H1 (cell line): ENCODE measurements around the gene BPIFB4. TPM values are rescaled to one million over a fixed set of nuclear protein-coding genes. Genes with fewer than 3 reads are reported as not detected.

ENCODE experiments used
- CBX5 ChIP-seq: fragments of 300-800, 300-1000 bp; sonication (generic); IDR thresholded peaks from 2 replicates; pipeline ENCODE4 v1.7.1; 2016; ENCODE audit warnings: antibody characterized with exemption, low read length, low read depth
- CHD2 ChIP-seq: IDR thresholded peaks from 2 replicates; pipeline ENCODE4 v1.6.1; 2012; ENCODE audit warnings: low read length, improper control_type of control experiment
- NRF1 ChIP-seq: IDR thresholded peaks from 2 replicates; pipeline ENCODE4 v1.6.1; 2011; ENCODE audit warnings: mild to moderate bottlenecking, low read depth, low read length, improper control_type of control experiment
- RBBP5 ChIP-seq: IDR thresholded peaks from 2 replicates; pipeline ENCODE4 v1.7.1; 2012; ENCODE audit warnings: low read depth, mild to moderate bottlenecking, inconsistent platforms, low read length, moderate library complexity, borderline replicate concordance
- RFX5 ChIP-seq: IDR thresholded peaks from 2 replicates; pipeline ENCODE4 v1.6.1; 2011; ENCODE audit warnings: low read depth, low read length, improper control_type of control experiment, borderline replicate concordance
- SIN3A ChIP-seq, 2 experiments: IDR thresholded peaks in 1 of 2; conservative IDR thresholded peaks in 1 of 2; 2 replicates each; pipeline ENCODE4 v1.6.1; 2011 to 2012; ENCODE audit warnings: low read length in 2 of 2, improper control_type of control experiment in 1 of 2, low read depth in 1 of 2, mild to moderate bottlenecking in 1 of 2
- polyA plus RNA-seq, 7 experiments: library from polyadenylated mRNA; depleted of rRNA in 3 of 7; stranded (reverse) in 5 of 7; unstranded in 2 of 7; fragments of >200 nt in 5 of 7; fragments of 200-250 nt in 2 of 7; gene quantifications; 1 replicate in 5 of 7; 2 replicates in 1 of 7; 4 replicates in 1 of 7; pipeline versions ENCODE4 v1.2.1 to v1.2.3, GENCODE V29; 2011 to 2013; ENCODE audit warnings: missing spikeins in 2 of 7, mixed read lengths in 2 of 7
- total RNA-seq: library from RNA; stranded (reverse); fragmentation: NEBNext Ultra II Directional; extraction: Animal tissue kit (Norgen Biotek cat#: 25700); gene quantifications from 2 replicates; pipeline ENCODE4 v1.2.1, GENCODE V29; 2021
- TF ChIP-seq, protein P1 (sequence below): IDR thresholded peaks from 2 replicates; pipeline ENCODE4 v1.6.1; 2012; ENCODE audit warnings: inconsistent platforms

BPIFB4 gene
- total and polyA plus RNA-seq, 2 of the 8 experiments (the other 6 are each of a cell fraction or from before 2014, with no cell fraction given) = not detected

DNA sequence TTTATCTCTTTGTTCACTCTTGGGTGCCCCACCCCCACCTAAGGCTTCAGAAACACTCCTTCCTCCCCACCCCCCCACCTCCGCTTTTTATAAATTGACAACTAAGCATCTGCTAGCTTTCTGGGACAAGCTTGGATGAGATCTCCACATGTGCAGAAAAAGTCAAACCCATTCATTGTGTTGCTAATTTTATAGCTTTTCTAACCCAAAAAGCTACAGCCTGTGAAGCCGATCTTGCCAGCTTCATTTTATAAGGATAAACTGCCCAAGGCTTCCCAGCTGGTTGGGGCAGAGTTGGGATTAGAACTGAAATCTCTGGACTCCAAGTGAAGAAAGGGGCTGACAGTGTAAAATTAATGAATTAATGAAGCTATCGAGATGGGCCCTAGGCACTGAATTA is 24.1 kb downstream of the BPIFB4 start (continued):
- TF ChIP-seq CHD2 (no peak), RBBP5 (no peak), NRF1 (no peak), SIN3A (conservative IDR thresholded peaks at IDR 0.05 in 1 of 2, IDR thresholded peaks at IDR 0.05 in 1 of 2; ENCODE audit: low read depth in 1 of 2, low read length in 2 of 2) (no peak), RFX5 (no peak), CBX5 (no peak)
- TF ChIP-seq, protein P1, sequence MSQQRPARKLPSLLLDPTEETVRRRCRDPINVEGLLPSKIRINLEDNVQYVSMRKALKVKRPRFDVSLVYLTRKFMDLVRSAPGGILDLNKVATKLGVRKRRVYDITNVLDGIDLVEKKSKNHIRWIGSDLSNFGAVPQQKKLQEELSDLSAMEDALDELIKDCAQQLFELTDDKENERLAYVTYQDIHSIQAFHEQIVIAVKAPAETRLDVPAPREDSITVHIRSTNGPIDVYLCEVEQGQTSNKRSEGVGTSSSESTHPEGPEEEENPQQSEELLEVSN = no peak
